Stimulated activated CD4-positive, alpha-beta T cell treated with anti-CD3 and anti-CD28 coated beads, Interleukin-4, amount 100 ng/mL, for 4 hours (primary cell): ENCODE results near the gene DHX32.

Source experiments
- DNase-seq, 2 experiments: peaks; one replicate each; pipeline ENCODE4 v3.0.0-alpha.2; 2020

The DHX32 gene

GRCh38 chr10:125801574-125801973 lies 79.5 kb downstream of the DHX32 start:
- DNase-seq = no peak

- no peak for DNase-seq
Measured at GRCh38 chr10:125799451-125800182, 81.5 kb downstream of the DHX32 start.

GRCh38 chr10:125797994-125798662 lies 83.0 kb downstream of the DHX32 start:
- DNase-seq = no peak

GRCh38 chr10:125797424-125797823 lies 83.7 kb downstream of the DHX32 start:
- DNase-seq = no peak

- DNase-seq = no peak
Measured at GRCh38 chr10:125795637-125796190, 85.4 kb downstream of the DHX32 start.

- DNase-seq = no peak
Measured at GRCh38 chr10:125795128-125795527, 86.0 kb downstream of the DHX32 start.

GRCh38 chr10:125792342-125793300 lies 88.5 kb downstream of the DHX32 start:
- DNase-seq = no peak

- no peak for DNase-seq
Measured at GRCh38 chr10:125788156-125789034, 92.7 kb downstream of the DHX32 start.
